Tibial nerve (tissue), 4 donors: ENCODE measurements around the gene STK38. TPM values are rescaled to one million over a fixed set of nuclear protein-coding genes. Genes with fewer than 3 reads are reported as not detected.

Source experiments
- DNase-seq, 2 donors: peaks; one replicate each; pipeline ENCODE4 v3.0.0-alpha.2; 2019; ENCODE audit warnings: low spot score in 2 of 2
- H3K27ac ChIP-seq, 4 donors: fragments of 200-600 bp; sonication (generic) in 3 of 4; one replicate each; pipeline ENCODE4 v1.5.1; 2017 to 2019; ENCODE audit warnings: mild to moderate bottlenecking in 1 of 4
- H3K27me3 ChIP-seq, 2 donors: fragments of 200-600 bp; sonication (generic) in 1 of 2; one replicate each; pipeline versions ENCODE4 v1.5.1 to v1.6.0; 2017 to 2019
- H3K36me3 ChIP-seq, 3 donors: fragments of 200-600 bp; sonication (generic); one replicate each; pipeline ENCODE4 v1.5.1; 2018 to 2019
- H3K4me1 ChIP-seq, 4 donors: fragments of 200-600 bp; sonication (generic) in 3 of 4; one replicate each; pipeline ENCODE4 v1.5.1; 2017 to 2019
- H3K4me3 ChIP-seq, 4 donors: fragments of 200-600 bp; sonication (generic) in 3 of 4; one replicate each; pipeline ENCODE4 v1.5.1; 2017 to 2019; ENCODE audit warnings: mild to moderate bottlenecking in 1 of 4, moderate library complexity in 1 of 4
- H3K9me3 ChIP-seq, 4 donors: fragments of 200-600 bp; sonication (generic) in 3 of 4; one replicate each; pipeline ENCODE4 v1.5.1; 2017 to 2019
- EP300 ChIP-seq, 2 donors: sonication (generic); formaldehyde crosslinking; IDR thresholded peaks; one replicate each; pipeline ENCODE4 v1.6.1; 2017; ENCODE audit warnings: antibody characterized with exemption in 2 of 2, mild to moderate bottlenecking in 1 of 2
- POLR2A ChIP-seq, 2 donors: fragments of 450-650 bp; IDR thresholded peaks; one replicate each; pipeline ENCODE4 v1.6.1; 2017; ENCODE audit warnings: antibody characterized with exemption in 2 of 2, mild to moderate bottlenecking in 2 of 2, moderate library complexity in 2 of 2
- WGBS, 2 donors: methylation state at CpG; one replicate each; pipeline ENCODE4 v1.1.5; 2018; 5-methylcytosine and 5-hydroxymethylcytosine counted together
- total RNA-seq, 4 donors: library from RNA; depleted of rRNA; stranded (reverse); fragments of >200 nt; gene quantifications; one replicate each; pipeline ENCODE4 v1.1.0, GENCODE V29; 2016
- TF ChIP-seq, protein P1 (sequence below), 5 experiments: fragments of 200-600 bp in 3 of 5; fragments of 450-650 bp in 2 of 5; sonication (generic) in 3 of 5; IDR thresholded peaks; one replicate each; pipeline ENCODE4 v1.5.1; 2016 to 2019; ENCODE audit warnings: antibody characterized with exemption in 5 of 5, mild to moderate bottlenecking in 3 of 5, moderate library complexity in 2 of 5

Gene STK38
- total RNA-seq, 4 donors from 2014 or later, result 38.1 to 61.7 (median 49.1) TPM

DNA sequence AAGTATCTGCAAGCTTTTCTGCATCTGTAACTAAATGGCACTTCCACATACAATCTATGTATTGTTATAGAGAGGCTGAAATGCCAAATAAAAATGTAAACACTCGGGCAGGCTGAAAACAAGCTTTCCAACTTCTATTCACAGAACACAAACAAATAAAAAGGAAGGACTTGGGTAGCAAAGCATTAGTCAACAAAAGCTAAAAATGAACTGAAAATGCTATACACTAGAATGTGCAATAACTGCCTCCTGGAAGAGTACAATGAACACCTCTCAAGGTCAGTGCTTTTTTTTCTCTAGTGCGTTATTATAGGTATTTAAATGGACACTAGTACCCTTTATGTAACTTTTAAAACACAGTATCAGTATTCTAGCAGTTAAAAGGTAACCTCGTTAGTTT is 31.4 kb downstream of the STK38 start:
- TF ChIP-seq EP300 (IDR thresholded peaks at IDR 0.05) (no peak), POLR2A (IDR thresholded peaks at IDR 0.05) (no peak)
- TF ChIP-seq, protein P1, sequence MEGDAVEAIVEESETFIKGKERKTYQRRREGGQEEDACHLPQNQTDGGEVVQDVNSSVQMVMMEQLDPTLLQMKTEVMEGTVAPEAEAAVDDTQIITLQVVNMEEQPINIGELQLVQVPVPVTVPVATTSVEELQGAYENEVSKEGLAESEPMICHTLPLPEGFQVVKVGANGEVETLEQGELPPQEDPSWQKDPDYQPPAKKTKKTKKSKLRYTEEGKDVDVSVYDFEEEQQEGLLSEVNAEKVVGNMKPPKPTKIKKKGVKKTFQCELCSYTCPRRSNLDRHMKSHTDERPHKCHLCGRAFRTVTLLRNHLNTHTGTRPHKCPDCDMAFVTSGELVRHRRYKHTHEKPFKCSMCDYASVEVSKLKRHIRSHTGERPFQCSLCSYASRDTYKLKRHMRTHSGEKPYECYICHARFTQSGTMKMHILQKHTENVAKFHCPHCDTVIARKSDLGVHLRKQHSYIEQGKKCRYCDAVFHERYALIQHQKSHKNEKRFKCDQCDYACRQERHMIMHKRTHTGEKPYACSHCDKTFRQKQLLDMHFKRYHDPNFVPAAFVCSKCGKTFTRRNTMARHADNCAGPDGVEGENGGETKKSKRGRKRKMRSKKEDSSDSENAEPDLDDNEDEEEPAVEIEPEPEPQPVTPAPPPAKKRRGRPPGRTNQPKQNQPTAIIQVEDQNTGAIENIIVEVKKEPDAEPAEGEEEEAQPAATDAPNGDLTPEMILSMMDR (IDR thresholded peaks at IDR 0.05), result no peak
- H3K27ac ChIP-seq, result peak overlapping the region in 3 of 4 donors; percentile 5 to 74 (median 28)
- no peaks in the 10 kb centered on the region for H3K27me3 ChIP-seq
- DNase-seq, result no peak
- WGBS, 2 donors, result 49 to 61% methylated on average over 3 of the region's 3 CpGs
- H3K4me1 ChIP-seq, result peaks cover 2 to 20% (median 10%) of the 10 kb centered on the region in 4 donors
- H3K36me3 ChIP-seq, result peaks cover 0 to 73% (median 0%) of the 10 kb centered on the region in 3 donors
- H3K9me3 ChIP-seq, result no peaks in the 10 kb centered on the region
- no peak overlapping the region for H3K4me3 ChIP-seq

DNA sequence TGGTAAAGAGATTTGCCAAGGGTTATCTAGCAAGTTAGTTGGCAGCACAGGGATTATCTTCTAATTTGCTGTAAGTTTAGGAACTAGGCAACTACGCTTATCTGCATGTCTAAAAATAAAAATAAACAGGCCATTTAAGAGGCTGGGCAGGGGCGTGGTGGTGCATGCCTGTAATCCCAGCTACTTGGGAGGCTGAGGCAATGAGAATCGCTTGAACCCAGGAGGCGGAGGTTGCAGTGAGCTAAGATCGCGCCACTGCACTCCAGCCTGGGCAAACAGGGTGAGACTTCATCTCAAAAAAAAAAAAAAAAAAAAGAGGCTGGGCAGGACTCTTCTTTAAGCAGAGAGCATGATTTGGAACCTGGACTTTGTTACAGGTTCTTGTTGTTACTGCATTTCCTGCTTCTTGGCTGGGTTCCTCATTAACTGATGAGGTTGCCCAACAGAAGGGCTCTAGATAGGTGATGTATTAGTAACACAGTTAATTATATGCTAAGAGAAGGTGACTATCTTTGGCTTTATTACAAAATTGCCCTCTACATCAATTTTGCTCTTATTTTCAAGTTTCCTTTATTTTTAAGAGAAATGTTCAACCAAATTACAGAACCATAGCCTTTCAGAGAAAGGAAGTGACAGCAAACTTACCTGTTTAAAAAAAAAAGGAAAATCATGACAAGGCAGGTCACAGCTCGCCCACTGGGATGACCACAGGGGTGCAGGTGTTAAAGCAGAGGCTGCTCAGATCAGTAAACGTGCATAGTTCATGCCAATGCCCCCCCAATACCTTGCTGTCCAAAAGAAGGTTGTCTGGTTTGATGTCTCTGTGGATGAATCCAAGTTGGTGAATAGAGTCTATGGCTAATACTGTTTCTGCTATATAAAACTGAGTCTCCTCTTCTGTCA is 32.5 kb downstream of the STK38 start:
- H3K4me3 ChIP-seq, result no peak overlapping the region
- DNase-seq, result no peak
- H3K27me3 ChIP-seq, result no peaks in the 10 kb centered on the region
- peaks cover 0 to 73% (median 0%) of the 10 kb centered on the region in 3 donors for H3K36me3 ChIP-seq
- no peaks in the 10 kb centered on the region for H3K9me3 ChIP-seq
- TF ChIP-seq EP300 (IDR thresholded peaks at IDR 0.05), result no peak
- TF ChIP-seq, protein P1 (IDR thresholded peaks at IDR 0.05), result no peak
- TF ChIP-seq POLR2A (IDR thresholded peaks at IDR 0.05), result no peak
- peaks cover 2 to 20% (median 10%) of the 10 kb centered on the region in 4 donors for H3K4me1 ChIP-seq
- WGBS, 2 donors, result 92 to 97% methylated on average over 8 of the region's 8 CpGs
- H3K27ac ChIP-seq, result peak overlapping the region in 2 of 4 donors; percentile 17 to 57

DNA sequence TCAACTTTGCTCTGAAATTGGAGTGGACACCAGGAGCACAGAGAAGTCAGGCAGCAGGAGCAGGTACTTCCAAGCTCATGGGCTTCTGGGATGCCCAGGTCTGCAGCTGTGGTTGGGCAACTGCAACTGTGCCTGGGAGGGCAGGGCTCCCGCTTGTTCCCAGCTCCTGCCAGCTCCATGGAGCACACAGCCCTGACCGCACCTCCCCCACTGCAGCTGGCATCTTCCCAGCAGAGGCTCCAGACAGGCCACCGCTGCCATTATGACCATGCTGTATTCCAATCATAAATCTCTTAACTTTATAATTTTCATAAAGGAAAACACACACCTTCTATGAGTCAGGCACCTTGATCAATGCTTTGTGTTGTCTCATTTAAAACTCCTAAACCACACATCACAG is 36.9 kb downstream of the STK38 start:
- H3K36me3 ChIP-seq, result peaks cover 0 to 83% (median 0%) of the 10 kb centered on the region in 3 donors
- no peak overlapping the region for H3K4me3 ChIP-seq
- H3K4me1 ChIP-seq, result peaks cover 0 to 22% (median 0%) of the 10 kb centered on the region in 4 donors
- no peak for DNase-seq
- no peaks in the 10 kb centered on the region for H3K9me3 ChIP-seq
- TF ChIP-seq, protein P1 (IDR thresholded peaks at IDR 0.05), result no peak
- TF ChIP-seq EP300 (IDR thresholded peaks at IDR 0.05), result no peak
- TF ChIP-seq POLR2A (IDR thresholded peaks at IDR 0.05), result no peak
- WGBS, 2 donors, result 98 to 100% methylated on average over 3 of the region's 3 CpGs
- no peak overlapping the region for H3K27ac ChIP-seq
- no peaks in the 10 kb centered on the region for H3K27me3 ChIP-seq

DNA sequence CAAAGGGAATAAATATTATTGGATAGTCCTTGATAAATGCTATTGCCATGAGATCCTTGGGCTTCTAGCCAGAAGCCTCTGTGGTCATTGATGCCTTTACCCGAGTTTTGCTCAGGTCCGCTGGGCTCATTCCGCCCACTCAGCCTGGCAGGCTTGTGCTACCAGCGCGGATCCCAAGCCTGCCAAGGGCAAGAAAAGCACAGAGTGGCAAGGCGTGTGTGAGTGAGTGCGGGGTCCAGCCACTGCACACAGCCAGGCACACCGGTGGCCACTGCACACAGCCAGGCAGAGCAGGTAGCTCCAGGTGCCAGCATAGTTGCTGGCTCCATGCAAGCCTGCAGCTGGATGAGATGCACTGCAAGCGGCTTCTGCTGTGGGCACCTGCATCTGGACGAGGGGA is 38.7 kb downstream of the STK38 start:
- 81 to 85% methylated on average over 9 to 10 of the region's 10 CpGs for WGBS, 2 donors
- H3K36me3 ChIP-seq, result peaks cover 0 to 71% (median 0%) of the 10 kb centered on the region in 3 donors

More for the DNA sequence above, 38.7 kb downstream of the STK38 start:
- DNase-seq, result no peak
- peaks cover 0 to 23% (median 0%) of the 10 kb centered on the region in 4 donors for H3K4me1 ChIP-seq
- TF ChIP-seq EP300 (IDR thresholded peaks at IDR 0.05) (no peak), POLR2A (IDR thresholded peaks at IDR 0.05) (no peak)
- TF ChIP-seq, protein P1 (IDR thresholded peaks at IDR 0.05), result no peak
- no peaks in the 10 kb centered on the region for H3K27me3 ChIP-seq
- no peak overlapping the region for H3K27ac ChIP-seq
- no peaks in the 10 kb centered on the region for H3K9me3 ChIP-seq
- no peak overlapping the region for H3K4me3 ChIP-seq
